ENCODE measurements around the gene CALU. TPM values are rescaled to one million over a fixed set of nuclear protein-coding genes. Genes with fewer than 3 reads are reported as not detected.

The CALU gene
- total RNA-seq, 4 donors from 2014 or later = 32.4 to 44.1 (median 36.7) TPM

DNA sequence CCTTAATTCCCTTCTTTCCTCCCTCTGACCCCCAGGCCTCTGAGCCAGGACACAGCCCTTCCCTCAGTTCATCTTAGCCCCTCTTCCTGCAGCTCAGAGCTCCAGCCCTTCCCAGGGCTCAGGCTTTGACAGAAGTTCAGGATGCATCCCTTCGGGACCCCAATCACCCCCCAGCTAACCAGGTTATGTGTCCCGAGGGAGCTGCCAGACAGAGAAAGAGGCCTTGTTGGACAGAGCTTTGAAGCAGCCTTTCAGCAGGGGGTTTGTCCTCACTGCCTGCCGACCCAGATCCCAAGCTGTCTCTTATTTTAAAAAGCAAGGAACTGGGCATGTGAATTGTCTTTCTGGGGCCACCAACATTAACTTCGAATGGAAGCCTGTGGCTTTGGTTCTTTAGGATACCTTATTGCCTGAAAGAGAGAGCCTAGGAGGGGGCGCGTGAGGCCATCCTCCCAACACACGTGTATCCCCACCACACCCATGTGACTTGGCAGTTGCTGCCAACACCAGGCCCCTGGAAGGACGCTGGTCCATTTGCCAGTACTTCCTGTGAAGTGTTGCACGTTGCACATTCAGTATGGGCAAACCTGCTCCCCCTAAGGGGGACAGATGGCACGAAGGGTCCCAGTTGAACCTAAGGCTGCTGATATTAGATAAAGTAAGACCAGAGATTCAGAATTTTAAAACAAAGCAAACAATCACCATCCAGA, 53.5 kb downstream of the CALU start:
- H3K4me1 ChIP-seq = peaks cover 25% of the 10 kb centered on the region
- H3K4me3 ChIP-seq = no peak overlapping the region
- no peaks in the 10 kb centered on the region for H3K9me3 ChIP-seq
- H3K36me3 ChIP-seq = no peaks in the 10 kb centered on the region
- TF ChIP-seq POLR2AphosphoS5 (IDR thresholded peaks at IDR 0.05) (no peak), POLR2A (IDR thresholded peaks at IDR 0.05) (no peak), EP300 (IDR thresholded peaks at IDR 0.05) (no peak)
- TF ChIP-seq, protein P1, sequence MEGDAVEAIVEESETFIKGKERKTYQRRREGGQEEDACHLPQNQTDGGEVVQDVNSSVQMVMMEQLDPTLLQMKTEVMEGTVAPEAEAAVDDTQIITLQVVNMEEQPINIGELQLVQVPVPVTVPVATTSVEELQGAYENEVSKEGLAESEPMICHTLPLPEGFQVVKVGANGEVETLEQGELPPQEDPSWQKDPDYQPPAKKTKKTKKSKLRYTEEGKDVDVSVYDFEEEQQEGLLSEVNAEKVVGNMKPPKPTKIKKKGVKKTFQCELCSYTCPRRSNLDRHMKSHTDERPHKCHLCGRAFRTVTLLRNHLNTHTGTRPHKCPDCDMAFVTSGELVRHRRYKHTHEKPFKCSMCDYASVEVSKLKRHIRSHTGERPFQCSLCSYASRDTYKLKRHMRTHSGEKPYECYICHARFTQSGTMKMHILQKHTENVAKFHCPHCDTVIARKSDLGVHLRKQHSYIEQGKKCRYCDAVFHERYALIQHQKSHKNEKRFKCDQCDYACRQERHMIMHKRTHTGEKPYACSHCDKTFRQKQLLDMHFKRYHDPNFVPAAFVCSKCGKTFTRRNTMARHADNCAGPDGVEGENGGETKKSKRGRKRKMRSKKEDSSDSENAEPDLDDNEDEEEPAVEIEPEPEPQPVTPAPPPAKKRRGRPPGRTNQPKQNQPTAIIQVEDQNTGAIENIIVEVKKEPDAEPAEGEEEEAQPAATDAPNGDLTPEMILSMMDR (IDR thresholded peaks at IDR 0.05) = no peak
- H3K27me3 ChIP-seq = no peaks in the 10 kb centered on the region
- 74% methylated on average over 10 of the region's 10 CpGs for WGBS
- no peak overlapping the region for H3K27ac ChIP-seq
- peak in 1 of 2 donors; percentile 53 for DNase-seq (ENCODE audit: low spot score in 2 of 2)

DNA sequence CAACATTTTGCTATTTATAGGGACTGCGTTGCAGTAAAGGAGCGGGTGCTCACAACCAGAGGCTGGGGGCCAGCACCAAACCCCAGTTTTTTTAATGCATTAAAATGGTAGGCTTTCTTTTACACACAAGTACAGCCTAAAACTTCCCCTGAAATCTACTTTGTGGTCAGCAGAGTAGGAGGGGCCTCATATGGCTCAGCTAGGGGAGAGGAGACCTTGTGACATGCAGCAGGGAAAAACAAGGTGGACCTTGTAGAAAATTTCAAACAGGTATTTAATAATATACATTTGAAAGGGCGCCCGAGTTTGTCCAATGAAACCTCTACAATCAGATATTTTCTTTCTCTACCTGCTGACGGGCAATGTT, 54.0 kb downstream of the CALU start:
- Histone ChIP-seq H3K27ac (no peak overlapping the region), H3K4me1 (peaks cover 25% of the 10 kb centered on the region), H3K27me3 (no peaks in the 10 kb centered on the region), H3K4me3 (no peak overlapping the region), H3K36me3 (no peaks in the 10 kb centered on the region), H3K9me3 (no peaks in the 10 kb centered on the region)
- DNase-seq (ENCODE audit: low spot score in 2 of 2) = no peak
- 96% methylated on average over 5 of the region's 5 CpGs for WGBS
- no peak for TF ChIP-seq POLR2AphosphoS5 (IDR thresholded peaks at IDR 0.05)

DNA sequence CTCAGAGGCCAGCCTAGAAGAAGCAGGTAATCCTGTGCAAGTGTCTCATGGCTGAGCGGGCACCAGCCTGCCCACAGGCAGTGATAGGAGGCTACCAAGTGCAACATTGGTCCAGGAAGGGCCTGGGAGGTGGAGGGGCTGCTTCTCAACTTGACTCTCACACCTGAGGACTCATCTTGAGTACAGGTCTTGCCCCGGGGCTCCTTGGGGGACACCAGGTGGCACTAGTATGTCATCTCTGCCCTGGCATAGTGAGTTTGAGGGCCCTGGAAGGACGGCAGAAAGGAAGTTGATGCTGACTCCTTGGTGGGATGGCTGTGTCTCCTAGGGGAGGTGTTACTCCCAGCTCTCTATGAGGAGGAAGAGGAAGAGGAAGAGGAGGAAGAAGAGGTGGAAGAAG, 54.9 kb downstream of the CALU start:
- Histone ChIP-seq H3K4me1 (peaks cover 25% of the 10 kb centered on the region), H3K27me3 (no peaks in the 10 kb centered on the region), H3K9me3 (no peaks in the 10 kb centered on the region), H3K4me3 (no peak overlapping the region), H3K36me3 (no peaks in the 10 kb centered on the region), H3K27ac (no peak overlapping the region)
- 88% methylated on average over 3 of the region's 3 CpGs for WGBS
- TF ChIP-seq POLR2AphosphoS5 (IDR thresholded peaks at IDR 0.05) (no peak), EP300 (IDR thresholded peaks at IDR 0.05) (no peak), POLR2A (IDR thresholded peaks at IDR 0.05) (no peak)
- TF ChIP-seq, protein P1 (IDR thresholded peaks at IDR 0.05) = no peak
- DNase-seq (ENCODE audit: low spot score in 2 of 2) = peak in 1 of 2 donors; percentile 36

DNA sequence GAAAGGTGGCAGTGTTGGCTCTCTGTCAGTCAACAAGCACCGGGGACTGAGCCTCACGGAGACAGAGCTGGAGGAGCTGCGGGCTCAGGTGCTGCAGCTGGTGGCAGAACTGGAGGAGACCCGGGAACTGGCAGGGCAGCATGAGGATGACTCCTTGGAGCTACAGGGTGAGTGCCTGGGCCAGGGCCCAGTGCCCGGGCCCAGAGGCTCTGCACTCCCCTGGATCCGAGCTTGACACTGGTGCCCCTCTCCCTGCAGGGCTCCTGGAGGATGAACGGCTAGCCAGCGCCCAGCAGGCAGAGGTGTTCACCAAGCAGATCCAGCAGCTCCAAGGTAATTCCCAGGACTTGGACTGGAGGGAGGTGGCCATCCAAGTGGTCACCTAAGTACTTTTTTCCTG, 55.3 kb downstream of the CALU start:
- H3K4me1 ChIP-seq = peaks cover 25% of the 10 kb centered on the region
- TF ChIP-seq EP300 (IDR thresholded peaks at IDR 0.05) (no peak), POLR2A (IDR thresholded peaks at IDR 0.05) (no peak), POLR2AphosphoS5 (IDR thresholded peaks at IDR 0.05) (no peak)
- TF ChIP-seq, protein P1 (IDR thresholded peaks at IDR 0.05) = no peak
- peak in 1 of 2 donors; percentile 51 for DNase-seq (ENCODE audit: low spot score in 2 of 2)
- no peak overlapping the region for H3K4me3 ChIP-seq
- no peaks in the 10 kb centered on the region for H3K9me3 ChIP-seq
- no peak overlapping the region for H3K27ac ChIP-seq
- 88% methylated on average over 8 of the region's 8 CpGs for WGBS
- no peaks in the 10 kb centered on the region for H3K36me3 ChIP-seq
- no peaks in the 10 kb centered on the region for H3K27me3 ChIP-seq

DNA sequence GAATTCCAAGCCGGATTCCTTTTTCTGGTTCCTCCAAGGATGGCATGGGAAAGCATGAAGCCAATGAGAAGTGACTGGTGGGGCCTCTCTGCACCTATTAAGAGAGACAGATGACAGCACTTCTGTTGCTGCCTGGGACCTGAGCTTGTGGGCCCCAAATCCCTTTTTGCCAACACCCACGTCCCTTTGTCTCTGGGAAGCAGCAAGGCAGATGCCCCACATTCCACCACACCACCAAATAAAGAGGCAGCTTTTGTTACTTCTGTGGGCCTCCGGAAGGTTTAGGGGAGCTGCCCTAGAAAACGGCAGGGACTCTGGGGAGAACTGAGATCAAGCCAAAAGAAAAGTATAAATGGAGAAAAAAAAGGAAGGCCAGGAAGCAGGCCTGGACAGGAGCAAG, 56.0 kb downstream of the CALU start:
- no peak for TF ChIP-seq POLR2AphosphoS5 (IDR thresholded peaks at IDR 0.05)
- TF ChIP-seq, protein P1 (IDR thresholded peaks at IDR 0.05) = no peak
- no peak for TF ChIP-seq POLR2A (IDR thresholded peaks at IDR 0.05)
- no peak for TF ChIP-seq EP300 (IDR thresholded peaks at IDR 0.05)
- DNase-seq (ENCODE audit: low spot score in 2 of 2) = peak in 1 of 2 donors; percentile 17
- 85% methylated on average over 4 of the region's 4 CpGs for WGBS
- H3K27ac ChIP-seq = no peak overlapping the region
- peaks cover 25% of the 10 kb centered on the region for H3K4me1 ChIP-seq
- no peak overlapping the region for H3K4me3 ChIP-seq
- no peaks in the 10 kb centered on the region for H3K36me3 ChIP-seq
- H3K9me3 ChIP-seq = no peaks in the 10 kb centered on the region
- H3K27me3 ChIP-seq = no peaks in the 10 kb centered on the region

Measured in suprapubic skin (tissue), 4 donors.